GM13977 (cell line): Measurements from ENCODE around the gene CAMTA1.

ENCODE experiments used
- DNase-seq: peaks from one replicate; pipeline ENCODE4 v3.0.0; 2012; ENCODE audit warnings: low spot score
- CTCF ChIP-seq: IDR thresholded peaks from 2 replicates; pipeline ENCODE4 v1.5.1; 2012; ENCODE audit warnings: mild to moderate bottlenecking, control low read depth; ENCODE audit not compliant: insufficient read depth; ENCODE audit errors: extremely low read depth, missing control alignments
- in situ Hi-C: fragments of 300-500 bp; cut with MboI; formaldehyde crosslinking; loops from one replicate; pipeline ENCODE4 v1.12.0; 2022; ENCODE audit warnings: low sequenced_read_pairs, low pct_unique_long_range_greater_than_20kb, mixed read lengths, inconsistent platforms; ENCODE audit not compliant: unreplicated experiment

Gene CAMTA1

GRCh38 chr1:7609311-7609994 is 824.2 kb downstream of the CAMTA1 start:
- no peak for DNase-seq
- in situ Hi-C loops = no loop called here
- TF ChIP-seq CTCF = no peak

- TF ChIP-seq CTCF = no peak
- in situ Hi-C loops = no loop called here
- DNase-seq = no peak
These were observed 825.0 kb downstream of the CAMTA1 start for GRCh38 chr1:7610106-7610731.

GRCh38 chr1:7610936-7611335 is 825.7 kb downstream of the CAMTA1 start:
- TF ChIP-seq CTCF = no peak
- DNase-seq = no peak
- in situ Hi-C loops = no loop called here

- in situ Hi-C loops = no loop called here
- DNase-seq = no peak
- TF ChIP-seq CTCF = no peak
These were observed 826.3 kb downstream of the CAMTA1 start for GRCh38 chr1:7611421-7612010.

- no peak for DNase-seq
- TF ChIP-seq CTCF = no peak
- in situ Hi-C loops = no loop called here
These were observed 828.0 kb downstream of the CAMTA1 start for GRCh38 chr1:7613106-7613850.

GRCh38 chr1:7613851-7614205 is 828.6 kb downstream of the CAMTA1 start:
- no peak for TF ChIP-seq CTCF
- DNase-seq = no peak
- in situ Hi-C loops = no loop called here
